GM12878 (cell line): Measurements from ENCODE around the gene C1QTNF1. TPM values are rescaled to one million over a fixed set of nuclear protein-coding genes. Genes with fewer than 3 reads are reported as not detected.

Experiments used
- ATAC-seq: fragments of 200-7000 bp; cut with Tn5 transposase; 3 replicates; pipeline ENCODE4 v1.9.1; 2020; ENCODE audit warnings: mild to moderate bottlenecking, moderate library complexity
- BruUV-seq: library from RNA; stranded (reverse); fragments of 400-500 nt; replicated peaks from 2 replicates; lab custom pipeline; 2021; lab: Mats Ljungman, UMichigan
- CTCF ChIA-PET: fragments of 300-600 bp; sonication (Branson Sonifier 250); formaldehyde crosslinking; extraction: SDS; loops from one replicate; lab custom pipeline; 2021; ENCODE audit warnings: inconsistent platforms; lab: Yijun Ruan, JAX
- POLR2A ChIA-PET: fragments of 350-600 bp; formaldehyde crosslinking; extraction: SDS; loops from one replicate; lab custom pipeline; 2021; ENCODE audit warnings: inconsistent platforms; lab: Charles Lee
- RAD21 ChIA-PET: fragments of 300-600 bp; sonication (Branson Sonifier 250); formaldehyde crosslinking; loops from one replicate; lab custom pipeline; 2023; ENCODE audit warnings: antibody characterized with exemption; ENCODE audit not compliant: unreplicated experiment; lab: Charles Lee
- SMC1A ChIA-PET: fragments of 300-600 bp; sonication (Branson Sonifier 250); formaldehyde crosslinking; loops from one replicate; lab custom pipeline; 2023; ENCODE audit not compliant: unreplicated experiment, uncharacterized antibody; lab: Charles Lee
- DNase-seq: peaks from one replicate; pipeline ENCODE4 v3.0.0-alpha.2; 2011; ENCODE audit warnings: low read depth, low spot score
- FAIRE-seq: peaks from 3 replicates; lab custom pipeline; 2011; peaks lifted over from hg19 to GRCh38; lab: Jason Lieb, UNC
- H2AFZ ChIP-seq: 2 replicates; pipeline ENCODE4 v1.6.0; 2011; ENCODE audit warnings: low read depth, low read length, control low read depth; ENCODE audit not compliant: control insufficient read depth
- H3K27ac ChIP-seq: 2 replicates; pipeline ENCODE4 v1.5.1; 2011; ENCODE audit warnings: control low read depth; ENCODE audit not compliant: control insufficient read depth, insufficient read depth
- H3K27me3 ChIP-seq, 2 experiments: replicated peaks in 1 of 2; 2 replicates each; pipeline versions ENCODE4 v1.6.0 to v1.6.1; 2011; ENCODE audit warnings: low read length in 1 of 2; ENCODE audit not compliant: control insufficient read depth in 2 of 2, insufficient read depth in 2 of 2
- H3K36me3 ChIP-seq, 2 experiments: 2 replicates each; pipeline ENCODE4 v1.5.1; 2011; ENCODE audit warnings: low read length in 1 of 2; ENCODE audit not compliant: control insufficient read depth in 2 of 2, insufficient read depth in 2 of 2
- H3K4me1 ChIP-seq: 2 replicates; pipeline ENCODE4 v1.6.1; 2011; ENCODE audit warnings: mild to moderate bottlenecking, low read length, moderate library complexity, mixed read lengths; ENCODE audit not compliant: control insufficient read depth, insufficient read depth
- H3K4me2 ChIP-seq: 2 replicates; pipeline ENCODE4 v1.6.0; 2011; ENCODE audit warnings: control low read depth; ENCODE audit not compliant: control insufficient read depth, insufficient read depth
- H3K4me3 ChIP-seq: fragments of 200-600 bp; sonication (generic); 2 replicates; pipeline ENCODE4 v1.5.1; 2016
- H3K79me2 ChIP-seq: 2 replicates; pipeline ENCODE4 v1.6.0; 2011; ENCODE audit warnings: low read length; ENCODE audit not compliant: control insufficient read depth, insufficient read depth
- H3K9ac ChIP-seq: 2 replicates; pipeline ENCODE4 v1.8.0; 2011; ENCODE audit warnings: low read length, control low read depth, mixed read lengths; ENCODE audit not compliant: control insufficient read depth, insufficient read depth
- H3K9me3 ChIP-seq: replicated peaks from 3 replicates; pipeline ENCODE4 v1.5.1; 2011; ENCODE audit warnings: mild to moderate bottlenecking, low read length; ENCODE audit not compliant: control insufficient read depth, insufficient read depth
- H4K20me1 ChIP-seq: 2 replicates; pipeline ENCODE4 v1.6.0; 2011; ENCODE audit not compliant: control insufficient read depth, insufficient read depth
- BMI1 ChIP-seq: fragments of 450-650 bp; IDR thresholded peaks from 2 replicates; pipeline ENCODE4 v1.6.1; 2016; ENCODE audit warnings: mild to moderate bottlenecking, moderate library complexity, borderline replicate concordance
- GABPA ChIP-seq: IDR thresholded peaks from 2 replicates; pipeline ENCODE4 v1.6.1; 2014; ENCODE audit warnings: antibody characterized with exemption, low read depth, mild to moderate bottlenecking, inconsistent platforms
- HDAC2 ChIP-seq: fragments of 200-600 bp; sonication (generic); IDR thresholded peaks from 2 replicates; pipeline ENCODE4 v1.6.1; 2017
- NR2C1 ChIP-seq: fragments of 450-650 bp; IDR thresholded peaks from 2 replicates; pipeline ENCODE4 v1.6.1; 2017; ENCODE audit warnings: antibody characterized with exemption, mild to moderate bottlenecking, moderate library complexity
- NR2C2 ChIP-seq: IDR thresholded peaks from 2 replicates; pipeline ENCODE4 v1.6.1; 2011; ENCODE audit warnings: borderline replicate concordance, low read depth; ENCODE audit not compliant: control insufficient read depth, insufficient read length
- NR2F1 ChIP-seq: fragments of 450-650 bp; conservative IDR thresholded peaks from 2 replicates; pipeline ENCODE4 v1.6.1; 2017; ENCODE audit warnings: mild to moderate bottlenecking
- SREBF2 ChIP-seq: IDR thresholded peaks from 2 replicates; pipeline ENCODE4 v1.6.1; 2012; ENCODE audit warnings: mild to moderate bottlenecking, low read length
- TCF7 ChIP-seq: IDR thresholded peaks from 2 replicates; pipeline ENCODE4 v1.6.1; 2014; ENCODE audit warnings: antibody characterized with exemption, borderline replicate concordance
- YY1 ChIP-seq: IDR thresholded peaks from 2 replicates; pipeline ENCODE4 v1.6.1; 2011; ENCODE audit warnings: low read depth, mild to moderate bottlenecking, low read length
- WGBS: methylation state at CpG from one replicate; pipeline ENCODE4 v1.1.6; 2016; ENCODE audit warnings: low lambda C conversion rate; ENCODE audit not compliant: insufficient replicate concordance, insufficient coverage; ENCODE audit errors: missing lambda C conversion rate; 5-methylcytosine and 5-hydroxymethylcytosine counted together
- in situ Hi-C: fragments of 300-500 bp; cut with MboI; formaldehyde crosslinking; loops from 9 replicates; pipeline ENCODE4 v1.14.3; 2018; ENCODE audit warnings: mixed read lengths
- intact Hi-C: fragments of 100-400 bp; cut with micrococcal nuclease; formaldehyde crosslinking; loops from one replicate; pipeline ENCODE4 v1.14.2; 2022; ENCODE audit not compliant: unreplicated experiment
- polyA plus RNA-seq, 11 experiments: library from polyadenylated mRNA; depleted of rRNA in 4 of 11; unstranded in 6 of 11; stranded (reverse) in 5 of 11; fragments of >200 nt; fragmentation: Nextera tagmentation in 4 of 11; fragmentation: Illumina TruSeq in 1 of 11; extraction: Ambion mirVana in 4 of 11; extraction: Trizol in 1 of 11; gene quantifications; 1 replicate in 1 of 11; 2 replicates in 10 of 11; pipeline versions ENCODE4 v1.2.1 to v1.2.3, GENCODE V29; 2011 to 2016; ENCODE audit warnings: inconsistent platforms in 2 of 11, missing spikeins in 2 of 11, low read depth in 1 of 11
- total RNA-seq, 4 experiments: library from RNA; depleted of rRNA in 3 of 4; stranded (reverse); fragments of >200 nt in 3 of 4; fragmentation: Illumina TruSeq in 1 of 4; extraction: Trizol in 1 of 4; gene quantifications; 2 replicates each; pipeline versions ENCODE4 v1.2.1 to v1.2.3, GENCODE V29; 2013 to 2021
- TF ChIP-seq, protein P1 (sequence below): IDR thresholded peaks from 2 replicates; pipeline ENCODE4 v1.6.1; 2012; ENCODE audit warnings: low read depth, low read length, improper control_type of control experiment
- TF ChIP-seq, protein P2 (sequence below): IDR thresholded peaks from 2 replicates; pipeline ENCODE4 v1.6.1; 2012; ENCODE audit warnings: improper control_type of control experiment, low read depth, low read length; ENCODE audit not compliant: insufficient replicate concordance
- TF ChIP-seq, protein P3 (sequence below): IDR thresholded peaks from 2 replicates; pipeline ENCODE4 v1.6.1; 2011; ENCODE audit warnings: borderline replicate concordance, low read depth, mild to moderate bottlenecking, moderate library complexity, mixed read lengths, low read length; ENCODE audit not compliant: insufficient read depth; ENCODE audit errors: extremely low read length

Gene C1QTNF1
- total and polyA plus RNA-seq, 10 of the 15 experiments (the other 5 are each of a cell fraction or from before 2014, with no cell fraction given): 0.05 to 1.1 (median 0.15) TPM; not detected in 4

DNA sequence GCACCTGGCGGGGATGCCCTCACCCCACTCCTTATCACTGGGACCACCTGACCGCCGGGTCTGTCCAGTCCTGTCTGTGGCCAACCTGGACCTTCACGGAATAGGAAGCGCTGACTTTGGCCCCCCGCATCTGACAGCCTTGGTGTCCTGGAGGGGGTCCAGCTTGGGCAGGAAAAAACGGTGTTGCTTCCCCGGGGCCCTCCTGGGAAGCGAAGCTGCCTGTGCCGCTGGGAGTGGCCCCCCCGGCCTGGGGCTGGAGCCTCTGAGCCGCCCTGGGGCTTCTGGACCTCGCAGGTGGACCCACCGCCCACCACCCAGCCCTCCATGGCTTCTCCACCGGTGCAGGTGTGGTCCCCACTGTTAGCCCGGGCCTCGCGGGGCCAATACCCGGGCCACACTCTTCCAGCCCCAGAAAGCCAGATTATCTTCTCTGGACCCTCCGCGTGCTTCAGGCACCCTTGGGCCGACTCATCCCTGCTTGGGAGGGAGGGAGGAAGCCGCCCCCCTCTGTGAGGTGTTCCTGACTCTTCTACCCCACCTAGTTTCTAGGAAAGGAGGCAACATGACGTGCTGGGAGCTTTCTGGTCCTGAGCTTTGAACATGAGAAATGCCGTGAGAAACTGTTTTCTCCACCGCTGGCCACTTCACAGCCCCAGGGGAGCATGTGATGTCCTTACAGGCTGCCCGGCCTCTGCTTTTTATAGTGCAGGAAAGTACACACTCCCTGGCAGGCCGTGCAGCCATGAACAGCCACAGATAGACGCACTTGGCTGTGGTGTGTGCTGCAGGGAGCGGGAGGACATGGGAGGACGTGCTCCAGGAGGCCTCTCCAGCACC lies 1.1 kb downstream of the C1QTNF1 start:
- POLR2A ChIA-PET: interaction anchor here (0.7 kb wide), 1 partner anchor 664 kb away, joined by 3 read pairs; no protein-coding TSS in a partner anchor
- no peak overlapping the region for H3K4me2 ChIP-seq
- DNase-seq: no peak
- H2AFZ ChIP-seq: no peak overlapping the region
- no peak for FAIRE-seq
- no peaks in the 10 kb centered on the region for H3K79me2 ChIP-seq
- ATAC-seq: no peak
- SMC1A ChIA-PET: interaction anchor here (2.5 kb wide), 1 partner anchor 16 kb away, joined by 10 read pairs; no protein-coding TSS in a partner anchor
- no peak overlapping the region for H3K9ac ChIP-seq
- no peaks in the 10 kb centered on the region for H3K36me3 ChIP-seq
- H3K9me3 ChIP-seq: no peaks in the 10 kb centered on the region
- no TSS peak for BruUV-seq
- CTCF ChIA-PET: no interaction called here
- WGBS: 32% methylated on average over 27 of the region's 31 CpGs
- in situ Hi-C loops (no loop called here), intact Hi-C loops (no loop called here)
- H3K27ac ChIP-seq: no peak overlapping the region
- TF ChIP-seq SREBF2 (no peak), BMI1 (no peak), NR2C2 (no peak), NR2C1 (no peak), HDAC2 (no peak), TCF7 (no peak), GABPA (no peak), YY1 (no peak), NR2F1 (no peak)
- TF ChIP-seq, protein P1, sequence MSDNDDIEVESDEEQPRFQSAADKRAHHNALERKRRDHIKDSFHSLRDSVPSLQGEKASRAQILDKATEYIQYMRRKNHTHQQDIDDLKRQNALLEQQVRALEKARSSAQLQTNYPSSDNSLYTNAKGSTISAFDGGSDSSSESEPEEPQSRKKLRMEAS: no peak
- TF ChIP-seq, protein P2, sequence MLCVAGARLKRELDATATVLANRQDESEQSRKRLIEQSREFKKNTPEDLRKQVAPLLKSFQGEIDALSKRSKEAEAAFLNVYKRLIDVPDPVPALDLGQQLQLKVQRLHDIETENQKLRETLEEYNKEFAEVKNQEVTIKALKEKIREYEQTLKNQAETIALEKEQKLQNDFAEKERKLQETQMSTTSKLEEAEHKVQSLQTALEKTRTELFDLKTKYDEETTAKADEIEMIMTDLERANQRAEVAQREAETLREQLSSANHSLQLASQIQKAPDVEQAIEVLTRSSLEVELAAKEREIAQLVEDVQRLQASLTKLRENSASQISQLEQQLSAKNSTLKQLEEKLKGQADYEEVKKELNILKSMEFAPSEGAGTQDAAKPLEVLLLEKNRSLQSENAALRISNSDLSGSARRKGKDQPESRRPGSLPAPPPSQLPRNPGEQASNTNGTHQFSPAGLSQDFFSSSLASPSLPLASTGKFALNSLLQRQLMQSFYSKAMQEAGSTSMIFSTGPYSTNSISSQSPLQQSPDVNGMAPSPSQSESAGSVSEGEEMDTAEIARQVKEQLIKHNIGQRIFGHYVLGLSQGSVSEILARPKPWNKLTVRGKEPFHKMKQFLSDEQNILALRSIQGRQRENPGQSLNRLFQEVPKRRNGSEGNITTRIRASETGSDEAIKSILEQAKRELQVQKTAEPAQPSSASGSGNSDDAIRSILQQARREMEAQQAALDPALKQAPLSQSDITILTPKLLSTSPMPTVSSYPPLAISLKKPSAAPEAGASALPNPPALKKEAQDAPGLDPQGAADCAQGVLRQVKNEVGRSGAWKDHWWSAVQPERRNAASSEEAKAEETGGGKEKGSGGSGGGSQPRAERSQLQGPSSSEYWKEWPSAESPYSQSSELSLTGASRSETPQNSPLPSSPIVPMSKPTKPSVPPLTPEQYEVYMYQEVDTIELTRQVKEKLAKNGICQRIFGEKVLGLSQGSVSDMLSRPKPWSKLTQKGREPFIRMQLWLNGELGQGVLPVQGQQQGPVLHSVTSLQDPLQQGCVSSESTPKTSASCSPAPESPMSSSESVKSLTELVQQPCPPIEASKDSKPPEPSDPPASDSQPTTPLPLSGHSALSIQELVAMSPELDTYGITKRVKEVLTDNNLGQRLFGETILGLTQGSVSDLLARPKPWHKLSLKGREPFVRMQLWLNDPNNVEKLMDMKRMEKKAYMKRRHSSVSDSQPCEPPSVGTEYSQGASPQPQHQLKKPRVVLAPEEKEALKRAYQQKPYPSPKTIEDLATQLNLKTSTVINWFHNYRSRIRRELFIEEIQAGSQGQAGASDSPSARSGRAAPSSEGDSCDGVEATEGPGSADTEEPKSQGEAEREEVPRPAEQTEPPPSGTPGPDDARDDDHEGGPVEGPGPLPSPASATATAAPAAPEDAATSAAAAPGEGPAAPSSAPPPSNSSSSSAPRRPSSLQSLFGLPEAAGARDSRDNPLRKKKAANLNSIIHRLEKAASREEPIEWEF: no peak
- TF ChIP-seq, protein P3, sequence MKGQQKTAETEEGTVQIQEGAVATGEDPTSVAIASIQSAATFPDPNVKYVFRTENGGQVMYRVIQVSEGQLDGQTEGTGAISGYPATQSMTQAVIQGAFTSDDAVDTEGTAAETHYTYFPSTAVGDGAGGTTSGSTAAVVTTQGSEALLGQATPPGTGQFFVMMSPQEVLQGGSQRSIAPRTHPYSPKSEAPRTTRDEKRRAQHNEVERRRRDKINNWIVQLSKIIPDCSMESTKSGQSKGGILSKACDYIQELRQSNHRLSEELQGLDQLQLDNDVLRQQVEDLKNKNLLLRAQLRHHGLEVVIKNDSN: no peak
- no peaks in the 10 kb centered on the region for H3K4me1 ChIP-seq
- peaks cover 22 to 24% of the 10 kb centered on the region in 2 experiments for H3K27me3 ChIP-seq
- RAD21 ChIA-PET: no interaction called here
- no peaks in the 10 kb centered on the region for H4K20me1 ChIP-seq
- no peak overlapping the region for H3K4me3 ChIP-seq
